ENCODE measurements around the gene ASCL4. TPM values are rescaled to one million over a fixed set of nuclear protein-coding genes. Genes with fewer than 3 reads are reported as not detected.
A peak's percentile ranks its signal among the peaks of the same experiment; 100 is the strongest.

The ASCL4 gene
- total and polyA plus RNA-seq, 2 donors (not counting 1 experiment from before 2014, with no cell fraction given): not detected

DNA sequence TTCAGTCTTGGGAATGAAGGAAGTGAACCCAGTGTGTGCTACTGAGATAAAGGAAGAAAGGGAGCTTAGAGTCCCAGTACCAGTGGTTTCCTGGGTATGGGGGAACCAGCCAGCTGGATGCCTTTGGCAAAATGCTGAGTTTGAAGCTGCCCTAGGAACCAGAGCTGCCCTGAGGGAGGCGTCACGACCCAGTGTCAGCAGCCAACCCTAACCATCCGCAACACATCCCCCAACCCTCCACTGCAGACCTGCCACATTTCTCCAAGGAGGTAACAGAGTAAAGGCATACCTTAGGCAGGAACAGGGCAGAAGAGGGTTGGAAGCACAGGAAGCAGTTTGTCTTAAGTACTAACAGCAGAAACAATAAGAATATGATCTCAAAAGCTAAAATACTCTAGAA lies 42.1 kb upstream of the ASCL4 start:
- H3K36me3 ChIP-seq (replicated peaks in 1 of 2; ENCODE audit: control extremely low read depth in 1 of 2, control insufficient read depth in 1 of 2, extremely low read depth in 1 of 2, insufficient read depth in 2 of 2, low read length in 1 of 2): peaks cover 2 to 44% of the 10 kb centered on the region in 2 experiments
- peaks cover 79% of the 10 kb centered on the region for H3K4me1 Mint-ChIP-seq
- intact Hi-C loops (cut with micrococcal nuclease): no loop called here

DNA sequence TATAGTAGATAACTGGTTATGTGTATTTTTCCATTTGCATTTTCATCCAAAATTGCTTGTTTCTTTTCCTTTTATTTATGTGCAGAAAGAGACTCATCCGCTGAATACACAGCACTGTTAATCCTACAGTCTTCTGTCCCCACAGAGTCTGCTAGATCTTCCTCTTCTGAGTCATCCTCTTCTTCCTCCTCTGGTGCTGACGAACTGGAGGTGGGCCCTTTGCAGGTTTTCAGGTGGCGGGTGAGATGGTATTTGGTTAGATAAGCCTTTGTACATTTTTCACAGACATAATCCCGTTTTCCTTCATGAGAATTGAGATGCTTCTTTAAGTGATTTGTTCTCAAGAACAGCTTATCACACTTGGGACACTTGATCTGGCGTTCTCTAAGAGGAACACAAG lies 40.4 kb upstream of the ASCL4 start:
- peak overlapping the region; percentile 17 for H3K4me3 Mint-ChIP-seq
- peaks cover 89% of the 10 kb centered on the region for H3K4me1 Mint-ChIP-seq
- H3K9me3 Mint-ChIP-seq (ENCODE audit: insufficient read depth): no peaks in the 10 kb centered on the region
- Histone ChIP-seq H3K4me2 (replicated peaks; ENCODE audit: low read depth, low read length, poor library complexity, severe bottlenecking) (no peak overlapping the region), H3K36me3 (replicated peaks in 1 of 2; ENCODE audit: control extremely low read depth in 1 of 2, control insufficient read depth in 1 of 2, extremely low read depth in 1 of 2, insufficient read depth in 2 of 2, low read length in 1 of 2) (peaks cover 4 to 62% of the 10 kb centered on the region in 2 experiments), H3K4me3 (ENCODE audit: control extremely low read depth in 1 of 5, extremely low read depth in 1 of 5, insufficient read depth in 1 of 5, low read depth in 2 of 5, low read length in 4 of 5) (no peak overlapping the region), H2AFZ (ENCODE audit: insufficient read depth, low read depth, low read length, poor library complexity, severe bottlenecking) (no peak overlapping the region), H3K27me3 (replicated peaks in 1 of 4; ENCODE audit: control extremely low read depth in 1 of 4, control insufficient read depth in 3 of 4, insufficient read depth in 4 of 4, low read length in 3 of 4) (no peaks in the 10 kb centered on the region), H3K9ac (ENCODE audit: low read length) (no peak overlapping the region), H3K9me3 (ENCODE audit: control extremely low read depth in 1 of 3, control insufficient read depth in 2 of 3, insufficient read depth in 1 of 3, low read length in 2 of 3) (no peaks in the 10 kb centered on the region), H3K27ac (ENCODE audit: low read length in 2 of 2) (peak overlapping the region; percentile 12 to 94), H4K20me1 (ENCODE audit: control insufficient read depth, insufficient read depth, low read length, poor library complexity, severe bottlenecking) (no peaks in the 10 kb centered on the region), H3K79me2 (ENCODE audit: control insufficient read depth, insufficient read depth, low read length) (peaks cover 18% of the 10 kb centered on the region), H3K4me1 (ENCODE audit: control insufficient read depth in 2 of 2, insufficient read depth in 2 of 2, low read length in 2 of 2) (peaks cover 50 to 57% of the 10 kb centered on the region in 2 donors)
- WGBS (ENCODE audit: insufficient coverage): no CpG with 5 or more reads among the region's 5 CpGs
- no peak for TF ChIP-seq EZH2 (IDR thresholded peaks at IDR 0.05; ENCODE audit: borderline replicate concordance, insufficient read depth, low read depth, low read length, poor library complexity, severe bottlenecking)
- TF ChIP-seq, protein P1, sequence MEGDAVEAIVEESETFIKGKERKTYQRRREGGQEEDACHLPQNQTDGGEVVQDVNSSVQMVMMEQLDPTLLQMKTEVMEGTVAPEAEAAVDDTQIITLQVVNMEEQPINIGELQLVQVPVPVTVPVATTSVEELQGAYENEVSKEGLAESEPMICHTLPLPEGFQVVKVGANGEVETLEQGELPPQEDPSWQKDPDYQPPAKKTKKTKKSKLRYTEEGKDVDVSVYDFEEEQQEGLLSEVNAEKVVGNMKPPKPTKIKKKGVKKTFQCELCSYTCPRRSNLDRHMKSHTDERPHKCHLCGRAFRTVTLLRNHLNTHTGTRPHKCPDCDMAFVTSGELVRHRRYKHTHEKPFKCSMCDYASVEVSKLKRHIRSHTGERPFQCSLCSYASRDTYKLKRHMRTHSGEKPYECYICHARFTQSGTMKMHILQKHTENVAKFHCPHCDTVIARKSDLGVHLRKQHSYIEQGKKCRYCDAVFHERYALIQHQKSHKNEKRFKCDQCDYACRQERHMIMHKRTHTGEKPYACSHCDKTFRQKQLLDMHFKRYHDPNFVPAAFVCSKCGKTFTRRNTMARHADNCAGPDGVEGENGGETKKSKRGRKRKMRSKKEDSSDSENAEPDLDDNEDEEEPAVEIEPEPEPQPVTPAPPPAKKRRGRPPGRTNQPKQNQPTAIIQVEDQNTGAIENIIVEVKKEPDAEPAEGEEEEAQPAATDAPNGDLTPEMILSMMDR (IDR thresholded peaks at IDR 0.05): no peak
- H3K27ac Mint-ChIP-seq: peak overlapping the region; percentile 95
- ATAC-seq (ENCODE audit: low read depth) (no peak), DNase-seq (no peak)
- no peaks in the 10 kb centered on the region for H3K27me3 Mint-ChIP-seq
- CTCF ChIA-PET: interaction anchor here (2.4 kb wide), 1 partner anchor 38 kb away, joined by 12 read pairs; no protein-coding TSS in a partner anchor
- intact Hi-C loops (cut with micrococcal nuclease): no loop called here
- POLR2A ChIA-PET: no interaction called here

More for the DNA sequence above, 42.1 kb upstream of the ASCL4 start:
- CTCF ChIA-PET: interaction anchor here (0.9 to 2.0 kb wide), 2 partner anchors 37 to 56 kb away, joined by 3 to 8 read pairs; no protein-coding TSS in a partner anchor
- H3K27me3 Mint-ChIP-seq: no peaks in the 10 kb centered on the region
- DNase-seq: no peak
- Histone ChIP-seq H4K20me1 (ENCODE audit: control insufficient read depth, insufficient read depth, low read length, poor library complexity, severe bottlenecking) (no peaks in the 10 kb centered on the region), H2AFZ (ENCODE audit: insufficient read depth, low read depth, low read length, poor library complexity, severe bottlenecking) (no peak overlapping the region), H3K27me3 (replicated peaks in 1 of 4; ENCODE audit: control extremely low read depth in 1 of 4, control insufficient read depth in 3 of 4, insufficient read depth in 4 of 4, low read length in 3 of 4) (no peaks in the 10 kb centered on the region), H3K4me3 (ENCODE audit: control extremely low read depth in 1 of 5, extremely low read depth in 1 of 5, insufficient read depth in 1 of 5, low read depth in 2 of 5, low read length in 4 of 5) (no peak overlapping the region), H3K79me2 (ENCODE audit: control insufficient read depth, insufficient read depth, low read length) (peaks cover 18% of the 10 kb centered on the region), H3K9ac (ENCODE audit: low read length) (no peak overlapping the region), H3K4me2 (replicated peaks; ENCODE audit: low read depth, low read length, poor library complexity, severe bottlenecking) (peak overlapping the region; percentile 61), H3K9me3 (ENCODE audit: control extremely low read depth in 1 of 3, control insufficient read depth in 2 of 3, insufficient read depth in 1 of 3, low read length in 2 of 3) (no peaks in the 10 kb centered on the region), H3K4me1 (ENCODE audit: control insufficient read depth in 2 of 2, insufficient read depth in 2 of 2, low read length in 2 of 2) (peaks cover 41 to 47% of the 10 kb centered on the region in 2 donors), H3K27ac (ENCODE audit: low read length in 2 of 2) (peak overlapping the region; percentile 94)
- 55% methylated on average over 2 of the region's 3 CpGs for WGBS (ENCODE audit: insufficient coverage)
- peak overlapping the region; percentile 95 for H3K27ac Mint-ChIP-seq
- H3K4me3 Mint-ChIP-seq: peak overlapping the region; percentile 47
- no peaks in the 10 kb centered on the region for H3K9me3 Mint-ChIP-seq (ENCODE audit: insufficient read depth)
- TF ChIP-seq, protein P1 (IDR thresholded peaks at IDR 0.05): no peak
- TF ChIP-seq EZH2 (IDR thresholded peaks at IDR 0.05; ENCODE audit: borderline replicate concordance, insufficient read depth, low read depth, low read length, poor library complexity, severe bottlenecking): no peak
- POLR2A ChIA-PET: interaction anchor here (0.7 to 1.0 kb wide), 3 partner anchors 27 to 33 kb away, joined by 3 to 4 read pairs (median 3); no protein-coding TSS in a partner anchor
- no peak for ATAC-seq (ENCODE audit: low read depth)

All from B cell (primary cell).